OCI-LY7 (cell line): Measurements from ENCODE around the gene CALR. TPM values are rescaled to one million over a fixed set of nuclear protein-coding genes. Genes with fewer than 3 reads are reported as not detected.

Source experiments
- BruUV-seq: library from RNA; stranded (reverse); fragments of 400-500 nt; replicated peaks from 2 replicates; lab custom pipeline; 2021; lab: Mats Ljungman, UMichigan
- CTCF ChIA-PET: fragments of 300-600 bp; sonication (Branson Sonifier 250); formaldehyde crosslinking; loops from one replicate; lab custom pipeline; 2022; ENCODE audit warnings: antibody characterized with exemption; ENCODE audit not compliant: unreplicated experiment; lab: Charles Lee
- POLR2A ChIA-PET: fragments of 300-600 bp; sonication (Branson Sonifier 250); formaldehyde crosslinking; loops from one replicate; lab custom pipeline; 2022; ENCODE audit warnings: antibody characterized with exemption; lab: Charles Lee
- DNase-seq: peaks from one replicate; pipeline ENCODE4 v3.0.0-alpha.2; 2015; ENCODE audit warnings: low spot score
- H2AFZ ChIP-seq: fragments of 200-600 bp; sonication (generic), shearing (Covaris generic); 2 replicates; pipeline ENCODE4 v1.6.1; 2014; ENCODE audit warnings: mild to moderate bottlenecking, antibody characterized with exemption, low read length, moderate library complexity
- H3K27ac ChIP-seq: fragments of 200-600 bp; sonication (generic); 2 replicates; pipeline ENCODE4 v1.5.1; 2014; ENCODE audit warnings: mixed run types, low read depth, mild to moderate bottlenecking, moderate library complexity, low read length, inconsistent platforms; ENCODE audit not compliant: poor library complexity, severe bottlenecking
- H3K36me3 ChIP-seq: fragments of 200-600 bp; sonication (generic); 2 replicates; pipeline ENCODE4 v1.6.1; 2014; ENCODE audit warnings: mild to moderate bottlenecking, antibody characterized with exemption, low read length, moderate library complexity, mixed read lengths; ENCODE audit not compliant: insufficient read depth
- H3K4me1 ChIP-seq: fragments of 200-600 bp; sonication (generic); 2 replicates; pipeline ENCODE4 v1.5.1; 2014; ENCODE audit warnings: mild to moderate bottlenecking, low read length; ENCODE audit not compliant: insufficient read depth, poor library complexity, severe bottlenecking
- H3K4me2 ChIP-seq: fragments of 200-600 bp; sonication (generic); 2 replicates; pipeline ENCODE4 v1.6.1; 2014; ENCODE audit warnings: mild to moderate bottlenecking, low read length
- H3K4me3 ChIP-seq: fragments of 200-600 bp; sonication (generic); 2 replicates; pipeline ENCODE4 v1.5.1; 2014; ENCODE audit warnings: mild to moderate bottlenecking, low read depth, low read length; ENCODE audit not compliant: poor library complexity, severe bottlenecking
- H3K79me2 ChIP-seq: fragments of 200-600 bp; sonication (generic); 2 replicates; pipeline ENCODE4 v1.6.1; 2016; ENCODE audit warnings: low read depth, mild to moderate bottlenecking, low read length, moderate library complexity, mixed read lengths; ENCODE audit not compliant: insufficient read depth
- H3K9me2 ChIP-seq: fragments of 200-600 bp; sonication (generic); 2 replicates; pipeline ENCODE4 v1.6.1; 2016; ENCODE audit warnings: mild to moderate bottlenecking, low read length, mixed read lengths; ENCODE audit not compliant: insufficient read depth
- H3K9me3 ChIP-seq: fragments of 200-600 bp; sonication (generic); 2 replicates; pipeline ENCODE4 v1.6.1; 2014; ENCODE audit warnings: mild to moderate bottlenecking, mixed run types, low read length, mixed read lengths
- H4K20me1 ChIP-seq: fragments of 200-600 bp; sonication (generic); 2 replicates; pipeline ENCODE4 v1.6.1; 2014; ENCODE audit warnings: mild to moderate bottlenecking, antibody characterized with exemption, low read length, moderate library complexity, mixed read lengths; ENCODE audit not compliant: insufficient read depth
- EZH2phosphoT487 ChIP-seq: fragments of 200-600 bp; sonication (generic); IDR thresholded peaks from 2 replicates; pipeline ENCODE4 v1.6.1; 2018; ENCODE audit warnings: low read depth, borderline replicate concordance, mild to moderate bottlenecking, mixed run types, antibody characterized with exemption, low read length, moderate library complexity, mixed read lengths
- intact Hi-C: fragments of 100-400 bp; cut with micrococcal nuclease; formaldehyde crosslinking; loops from one replicate; pipeline ENCODE4 v1.10.0; 2022; ENCODE audit not compliant: unreplicated experiment
- total RNA-seq, 2 experiments: library from RNA; depleted of rRNA in 1 of 2; stranded (reverse); fragments of >200 nt in 1 of 2; shearing (Covaris generic) in 1 of 2; gene quantifications; 2 replicates each; pipeline ENCODE4 v1.2.3, GENCODE V29; 2014 to 2022
- TF ChIP-seq, protein P1 (sequence below): fragments of 200-600 bp; sonication (generic); conservative IDR thresholded peaks from 2 replicates; pipeline ENCODE4 v1.5.1; 2014; ENCODE audit warnings: mild to moderate bottlenecking, antibody characterized with exemption, low read length, moderate library complexity, mixed read lengths

The CALR gene
- total RNA-seq, 2 experiments from 2014 or later: 581 to 1,039 TPM

DNA sequence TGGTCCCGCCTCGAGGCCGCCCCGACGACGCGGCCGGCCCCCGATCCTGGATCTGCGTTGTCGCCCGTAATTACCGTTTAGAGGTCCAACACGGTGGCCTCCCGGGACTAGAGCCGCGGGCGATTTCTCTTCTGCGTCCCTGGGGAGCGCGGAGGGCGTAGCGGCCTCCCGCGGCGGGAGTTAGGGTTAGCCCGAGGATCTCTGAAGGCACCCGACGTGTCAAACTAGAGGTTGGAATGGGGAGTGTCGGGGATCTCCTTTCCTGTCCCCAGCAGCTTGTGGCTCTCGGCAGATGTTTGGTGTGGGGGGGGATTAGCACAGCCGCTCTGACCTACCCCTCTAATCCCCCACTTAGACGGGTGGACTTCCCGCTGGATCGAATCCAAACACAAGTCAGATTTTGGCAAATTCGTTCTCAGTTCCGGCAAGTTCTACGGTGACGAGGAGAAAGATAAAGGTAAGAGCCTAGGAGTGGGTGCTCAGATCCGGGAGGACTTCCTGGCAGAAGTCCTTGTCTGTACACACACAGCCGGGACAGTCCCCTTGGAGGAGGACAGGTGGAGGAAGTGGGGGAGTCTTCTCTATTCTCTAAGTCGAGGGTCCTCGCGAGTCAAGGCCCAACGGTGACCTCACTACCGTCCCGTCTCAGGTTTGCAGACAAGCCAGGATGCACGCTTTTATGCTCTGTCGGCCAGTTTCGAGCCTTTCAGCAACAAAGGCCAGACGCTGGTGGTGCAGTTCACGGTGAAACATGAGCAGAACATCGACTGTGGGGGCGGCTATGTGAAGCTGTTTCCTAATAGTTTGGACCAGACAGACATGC is 581 bp downstream of the CALR start:
- H2AFZ ChIP-seq: no peak overlapping the region
- H3K36me3 ChIP-seq: peaks cover 54% of the 10 kb centered on the region
- TF ChIP-seq, protein P1, sequence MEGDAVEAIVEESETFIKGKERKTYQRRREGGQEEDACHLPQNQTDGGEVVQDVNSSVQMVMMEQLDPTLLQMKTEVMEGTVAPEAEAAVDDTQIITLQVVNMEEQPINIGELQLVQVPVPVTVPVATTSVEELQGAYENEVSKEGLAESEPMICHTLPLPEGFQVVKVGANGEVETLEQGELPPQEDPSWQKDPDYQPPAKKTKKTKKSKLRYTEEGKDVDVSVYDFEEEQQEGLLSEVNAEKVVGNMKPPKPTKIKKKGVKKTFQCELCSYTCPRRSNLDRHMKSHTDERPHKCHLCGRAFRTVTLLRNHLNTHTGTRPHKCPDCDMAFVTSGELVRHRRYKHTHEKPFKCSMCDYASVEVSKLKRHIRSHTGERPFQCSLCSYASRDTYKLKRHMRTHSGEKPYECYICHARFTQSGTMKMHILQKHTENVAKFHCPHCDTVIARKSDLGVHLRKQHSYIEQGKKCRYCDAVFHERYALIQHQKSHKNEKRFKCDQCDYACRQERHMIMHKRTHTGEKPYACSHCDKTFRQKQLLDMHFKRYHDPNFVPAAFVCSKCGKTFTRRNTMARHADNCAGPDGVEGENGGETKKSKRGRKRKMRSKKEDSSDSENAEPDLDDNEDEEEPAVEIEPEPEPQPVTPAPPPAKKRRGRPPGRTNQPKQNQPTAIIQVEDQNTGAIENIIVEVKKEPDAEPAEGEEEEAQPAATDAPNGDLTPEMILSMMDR: 0 out of 2 replicates have a peak, but pooled peaks have one; percentile 25
- no peak for TF ChIP-seq EZH2phosphoT487
- peaks cover 27% of the 10 kb centered on the region for H4K20me1 ChIP-seq
- ChIA-PET CTCF (no interaction called here), POLR2A (no interaction called here)
- H3K9me2 ChIP-seq: no peaks in the 10 kb centered on the region
- peaks cover 43% of the 10 kb centered on the region for H3K79me2 ChIP-seq
- peak; percentile 66 for DNase-seq
- peaks cover 73% of the 10 kb centered on the region for H3K4me1 ChIP-seq
- H3K27ac ChIP-seq: peak overlapping the region; percentile 63
- BruUV-seq: TSS peak; percentile 84
- peak overlapping the region; percentile 98 for H3K4me3 ChIP-seq
- intact Hi-C loops: loop anchor here (1.0 to 5.0 kb wide), 2 partner anchors 58 to 102 kb away; partner anchors contain the start of genes DNASE2 and MAST1
- no peaks in the 10 kb centered on the region for H3K9me3 ChIP-seq
- peak overlapping the region; percentile 92 for H3K4me2 ChIP-seq

DNA sequence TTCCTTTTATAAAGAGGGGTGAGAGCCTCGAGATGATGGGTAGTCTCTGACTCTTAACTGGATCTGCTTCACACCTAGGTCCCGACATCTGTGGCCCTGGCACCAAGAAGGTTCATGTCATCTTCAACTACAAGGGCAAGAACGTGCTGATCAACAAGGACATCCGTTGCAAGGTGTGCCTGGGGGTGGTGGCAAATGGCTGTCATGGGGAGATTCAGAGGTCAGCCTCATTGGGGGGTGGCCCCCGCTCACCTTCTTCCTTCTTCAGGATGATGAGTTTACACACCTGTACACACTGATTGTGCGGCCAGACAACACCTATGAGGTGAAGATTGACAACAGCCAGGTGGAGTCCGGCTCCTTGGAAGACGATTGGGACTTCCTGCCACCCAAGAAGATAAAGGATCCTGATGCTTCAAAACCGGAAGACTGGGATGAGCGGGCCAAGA is 1.6 kb downstream of the CALR start:
- H3K79me2 ChIP-seq: peaks cover 43% of the 10 kb centered on the region
- BruUV-seq: no TSS peak
- peaks cover 64% of the 10 kb centered on the region for H3K36me3 ChIP-seq
- peak overlapping the region; percentile 92 for H3K4me2 ChIP-seq
- no peaks in the 10 kb centered on the region for H3K9me3 ChIP-seq
- peak overlapping the region; percentile 63 for H3K27ac ChIP-seq
- H4K20me1 ChIP-seq: peaks cover 27% of the 10 kb centered on the region
- TF ChIP-seq, protein P1: no peak
- no peak for TF ChIP-seq EZH2phosphoT487
- H2AFZ ChIP-seq: no peak overlapping the region
- no peak for DNase-seq
- ChIA-PET CTCF (no interaction called here), POLR2A (no interaction called here)
- peak overlapping the region; percentile 98 for H3K4me3 ChIP-seq
- intact Hi-C loops: loop anchor here (5.0 kb wide), 1 partner anchor 103 kb away; the partner anchor contains the start of gene MAST1
- peaks cover 79% of the 10 kb centered on the region for H3K4me1 ChIP-seq
- no peaks in the 10 kb centered on the region for H3K9me2 ChIP-seq
